ENCODE measurements around the gene RBM10.

Gene RBM10

GRCh38 chrX:47200385-47201150 lies 55.5 kb downstream of the RBM10 start:
- DNase-seq = no peak

DNA sequence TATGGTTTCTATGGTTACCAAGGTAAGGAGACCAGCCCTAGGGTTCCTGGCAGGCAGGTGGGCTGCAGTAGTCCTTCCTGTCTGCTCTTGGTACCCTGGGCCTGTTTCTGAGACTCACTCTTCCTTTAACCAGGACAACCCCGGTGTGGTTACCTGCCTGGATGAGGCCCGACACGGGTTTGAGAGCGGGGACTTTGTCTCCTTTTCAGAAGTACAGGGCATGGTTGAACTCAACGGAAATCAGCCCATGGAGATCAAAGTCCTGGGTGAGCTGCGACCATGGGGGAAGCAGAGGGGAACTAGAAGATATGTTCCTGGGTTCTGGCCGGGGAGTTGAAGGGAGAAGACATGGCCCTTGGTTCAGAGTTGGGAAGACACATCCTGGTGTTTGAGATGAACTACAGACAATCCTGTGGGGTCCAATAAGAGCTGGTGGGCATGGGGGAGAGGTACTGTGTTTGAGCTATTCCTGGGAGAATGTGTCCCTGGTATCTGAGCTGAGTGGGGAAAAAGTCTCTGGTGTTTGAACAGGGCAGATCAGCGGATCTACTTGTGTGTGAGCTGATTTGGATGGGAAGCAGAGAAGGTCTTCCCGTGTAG lies 56.4 kb downstream of the RBM10 start:
- DNase-seq = no peak

DNA sequence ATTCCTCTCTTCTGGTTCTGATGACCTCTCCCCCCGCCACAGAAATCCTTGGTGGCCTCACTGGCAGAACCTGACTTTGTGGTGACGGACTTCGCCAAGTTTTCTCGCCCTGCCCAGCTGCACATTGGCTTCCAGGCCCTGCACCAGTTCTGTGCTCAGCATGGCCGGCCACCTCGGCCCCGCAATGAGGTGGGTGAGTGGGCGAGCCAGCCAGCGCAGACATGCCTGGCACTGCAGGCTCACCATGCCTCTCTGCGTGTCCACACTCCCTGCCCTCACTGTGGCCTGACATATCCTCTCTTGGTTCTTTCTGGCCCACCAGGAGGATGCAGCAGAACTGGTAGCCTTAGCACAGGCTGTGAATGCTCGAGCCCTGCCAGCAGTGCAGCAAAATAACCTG lies 57.3 kb downstream of the RBM10 start:
- DNase-seq = no peak

GRCh38 chrX:47202877-47203276 lies 57.9 kb downstream of the RBM10 start:
- DNase-seq = no peak

DNA sequence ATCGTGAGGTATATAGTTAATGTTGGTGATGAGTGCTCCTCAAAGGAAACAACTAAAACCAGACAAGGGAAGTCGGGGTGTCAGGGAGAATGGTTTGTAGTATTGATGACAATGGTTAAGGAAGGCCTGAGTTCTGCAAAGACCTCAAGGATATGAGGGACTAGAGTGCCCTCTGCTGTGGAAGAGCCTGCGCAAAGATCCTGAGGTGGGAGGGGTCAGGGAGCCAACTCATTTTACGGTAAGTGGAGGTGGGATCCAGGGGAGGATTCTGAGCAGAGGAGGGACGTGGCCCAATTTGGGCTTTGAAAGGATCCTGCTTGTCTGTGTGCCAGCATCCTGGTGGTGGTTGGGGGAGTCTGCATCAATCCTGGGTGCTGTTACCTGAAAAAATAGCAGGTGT lies 59.9 kb downstream of the RBM10 start:
- DNase-seq = no peak

DNA sequence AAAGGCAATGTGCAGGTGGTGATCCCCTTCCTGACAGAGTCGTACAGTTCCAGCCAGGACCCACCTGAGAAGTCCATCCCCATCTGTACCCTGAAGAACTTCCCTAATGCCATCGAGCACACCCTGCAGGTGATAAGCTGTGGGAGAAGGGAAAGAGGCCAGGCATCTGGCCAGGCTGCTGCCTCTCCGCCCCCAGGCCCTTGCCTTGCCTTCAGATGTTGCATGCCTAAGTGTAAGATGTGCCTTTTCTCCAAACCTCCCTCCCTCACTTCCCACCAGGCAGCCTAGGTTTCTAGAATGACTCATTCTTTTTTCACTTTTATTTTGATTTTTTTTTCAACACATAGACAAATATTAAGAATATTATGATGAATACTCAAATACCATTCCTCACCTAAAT lies 61.3 kb downstream of the RBM10 start:
- no peak for DNase-seq

GRCh38 chrX:47208108-47208507 lies 63.1 kb downstream of the RBM10 start:
- no peak for DNase-seq

GRCh38 chrX:47209508-47210238 lies 64.7 kb downstream of the RBM10 start:
- no peak for DNase-seq

GRCh38 chrX:47210661-47211425 lies 65.8 kb downstream of the RBM10 start:
- DNase-seq = no peak

DNA sequence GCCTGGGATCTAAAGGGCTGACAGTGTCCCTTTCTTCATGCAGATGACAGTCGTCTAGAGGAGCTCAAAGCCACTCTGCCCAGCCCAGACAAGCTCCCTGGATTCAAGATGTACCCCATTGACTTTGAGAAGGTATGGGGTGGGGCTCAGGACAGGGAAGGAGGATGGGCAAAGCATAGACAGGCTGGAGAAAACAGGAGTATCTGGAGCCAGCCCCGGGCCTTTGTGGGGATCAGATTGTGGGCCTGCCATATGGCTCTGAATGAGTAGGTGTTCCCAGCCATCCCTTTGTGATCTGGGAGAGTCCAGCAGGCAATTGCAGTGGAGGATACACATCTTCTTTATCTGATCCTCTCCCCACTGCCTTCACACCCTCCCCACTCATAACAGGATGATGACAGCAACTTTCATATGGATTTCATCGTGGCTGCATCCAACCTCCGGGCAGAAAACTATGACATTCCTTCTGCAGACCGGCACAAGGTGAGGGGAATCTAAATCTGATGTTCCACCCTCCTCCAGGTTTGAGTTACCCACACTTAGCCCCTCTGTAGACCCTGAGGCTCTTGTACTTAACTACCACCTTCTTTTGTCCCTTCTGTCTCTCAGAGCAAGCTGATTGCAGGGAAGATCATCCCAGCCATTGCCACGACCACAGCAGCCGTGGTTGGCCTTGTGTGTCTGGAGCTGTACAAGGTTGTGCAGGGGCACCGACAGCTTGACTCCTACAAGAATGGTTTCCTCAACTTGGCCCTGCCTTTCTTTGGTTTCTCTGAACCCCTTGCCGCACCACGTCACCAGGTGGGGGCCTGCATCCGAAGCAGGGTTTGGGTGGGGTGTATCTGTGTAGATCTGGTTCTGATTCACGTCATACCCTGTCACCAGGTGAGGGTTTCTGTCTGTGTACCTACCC lies 67.6 kb downstream of the RBM10 start:
- no peak for DNase-seq

DNA sequence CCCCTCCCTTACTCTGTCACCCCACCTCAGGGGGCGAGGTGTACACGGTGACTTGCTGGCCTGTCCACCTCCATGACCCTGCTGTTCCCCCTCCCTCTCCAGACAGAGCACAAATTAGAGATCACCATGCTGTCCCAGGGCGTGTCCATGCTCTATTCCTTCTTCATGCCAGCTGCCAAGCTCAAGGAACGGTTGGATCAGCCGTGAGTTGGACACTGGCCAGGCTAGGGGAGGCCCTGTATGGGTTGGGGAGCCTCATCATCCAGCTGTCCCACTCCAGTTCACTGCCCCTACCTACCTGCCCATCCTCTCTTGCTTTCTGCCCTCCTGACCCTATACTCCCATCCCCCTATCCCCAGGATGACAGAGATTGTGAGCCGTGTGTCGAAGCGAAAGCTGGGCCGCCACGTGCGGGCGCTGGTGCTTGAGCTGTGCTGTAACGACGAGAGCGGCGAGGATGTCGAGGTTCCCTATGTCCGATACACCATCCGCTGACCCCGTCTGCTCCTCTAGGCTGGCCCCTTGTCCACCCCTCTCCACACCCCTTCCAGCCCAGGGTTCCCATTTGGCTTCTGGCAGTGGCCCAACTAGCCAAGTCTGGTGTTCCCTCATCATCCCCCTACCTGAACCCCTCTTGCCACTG lies 69.5 kb downstream of the RBM10 start:
- no peak for DNase-seq

- DNase-seq = no peak
Measured at GRCh38 chrX:47215291-47215900, 70.4 kb downstream of the RBM10 start.

DNA sequence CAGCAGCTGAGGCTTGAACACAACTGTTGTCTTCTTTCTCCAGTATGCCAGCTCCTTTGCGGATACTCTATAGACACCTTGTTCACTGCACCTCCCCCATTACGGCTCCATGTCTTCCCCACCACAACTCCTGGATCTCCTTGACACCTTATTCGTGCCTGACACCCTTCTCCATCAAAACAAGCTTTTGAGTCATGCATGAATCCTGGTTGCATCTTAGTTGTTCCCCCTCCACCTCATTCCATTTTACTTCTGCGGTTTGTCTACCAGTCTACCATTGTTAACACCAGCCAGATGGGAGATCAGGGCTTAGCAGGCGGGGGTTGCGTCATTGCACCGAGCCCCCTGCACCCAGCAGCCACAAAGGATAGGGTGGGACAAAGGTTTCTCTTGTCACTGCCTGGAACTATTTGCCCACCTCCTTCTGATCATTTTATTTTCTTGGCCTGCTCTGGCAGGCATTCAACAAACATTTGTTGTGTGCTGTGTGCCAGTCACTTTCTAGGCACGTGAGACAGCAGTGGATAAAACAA lies 71.4 kb downstream of the RBM10 start:
- DNase-seq = no peak

- no peak for DNase-seq
Measured at GRCh38 chrX:47217121-47217851, 72.3 kb downstream of the RBM10 start.

DNA sequence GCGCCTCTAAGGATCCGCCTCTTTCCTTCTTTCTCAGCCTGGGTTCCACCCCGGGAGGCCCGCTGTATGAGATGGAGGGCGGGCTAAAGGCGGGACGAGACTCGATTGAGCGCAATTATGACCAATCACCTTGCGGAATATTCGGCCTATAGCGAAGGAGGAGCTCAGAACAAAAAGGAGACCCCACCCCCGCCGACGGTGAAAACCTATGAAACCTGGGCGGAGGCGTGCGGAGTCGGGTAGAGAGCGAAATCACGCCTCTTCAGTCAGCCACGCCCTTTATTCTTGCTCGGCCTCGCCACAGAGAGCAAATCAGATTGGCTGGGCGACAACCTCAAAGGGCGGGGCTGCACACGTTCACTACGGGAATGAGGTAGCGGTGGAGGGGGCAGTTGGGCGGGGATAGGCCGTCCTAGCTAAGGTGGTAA lies 72.8 kb downstream of the RBM10 start:
- peak; percentile 98 for DNase-seq

DNA sequence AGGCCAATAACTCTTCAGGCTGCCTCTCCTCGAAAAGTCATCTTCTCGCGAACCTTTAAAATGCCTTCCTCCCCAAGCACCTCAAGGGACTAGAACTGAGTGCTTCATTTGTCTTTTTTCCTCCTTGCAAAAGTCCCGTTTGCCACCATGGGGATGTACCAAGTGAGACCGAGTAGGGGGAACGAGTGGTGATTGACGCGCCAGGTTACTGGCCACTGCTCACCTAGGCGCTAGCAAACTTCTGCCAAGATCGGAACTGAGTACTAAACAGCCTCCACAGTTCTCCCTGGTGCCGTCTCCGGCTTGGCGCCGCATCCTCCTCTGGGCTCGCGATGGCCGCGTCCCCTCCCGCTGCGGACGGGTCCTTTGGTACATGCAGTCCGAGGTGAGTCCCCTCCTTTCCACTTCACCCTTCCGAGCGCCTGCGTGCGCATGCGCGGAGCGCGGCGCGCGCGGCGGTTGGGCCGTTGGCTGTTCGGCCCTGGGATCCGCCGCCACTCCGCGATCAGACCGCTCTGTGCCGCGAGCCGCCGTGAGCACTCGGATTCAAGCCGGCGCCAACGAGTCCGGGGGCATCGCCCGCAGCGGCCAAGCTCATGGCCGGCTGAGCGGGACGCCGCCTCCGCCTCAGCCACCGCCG lies 73.4 kb downstream of the RBM10 start, which contains the start of gene CDK16:
Gene CDK16 (plus strand): TSS at position 402 of the 640 bp plus-strand sequence. CDS start 4,877 bp downstream, outside the sequence.
- peak; percentile 65 for DNase-seq

DNA sequence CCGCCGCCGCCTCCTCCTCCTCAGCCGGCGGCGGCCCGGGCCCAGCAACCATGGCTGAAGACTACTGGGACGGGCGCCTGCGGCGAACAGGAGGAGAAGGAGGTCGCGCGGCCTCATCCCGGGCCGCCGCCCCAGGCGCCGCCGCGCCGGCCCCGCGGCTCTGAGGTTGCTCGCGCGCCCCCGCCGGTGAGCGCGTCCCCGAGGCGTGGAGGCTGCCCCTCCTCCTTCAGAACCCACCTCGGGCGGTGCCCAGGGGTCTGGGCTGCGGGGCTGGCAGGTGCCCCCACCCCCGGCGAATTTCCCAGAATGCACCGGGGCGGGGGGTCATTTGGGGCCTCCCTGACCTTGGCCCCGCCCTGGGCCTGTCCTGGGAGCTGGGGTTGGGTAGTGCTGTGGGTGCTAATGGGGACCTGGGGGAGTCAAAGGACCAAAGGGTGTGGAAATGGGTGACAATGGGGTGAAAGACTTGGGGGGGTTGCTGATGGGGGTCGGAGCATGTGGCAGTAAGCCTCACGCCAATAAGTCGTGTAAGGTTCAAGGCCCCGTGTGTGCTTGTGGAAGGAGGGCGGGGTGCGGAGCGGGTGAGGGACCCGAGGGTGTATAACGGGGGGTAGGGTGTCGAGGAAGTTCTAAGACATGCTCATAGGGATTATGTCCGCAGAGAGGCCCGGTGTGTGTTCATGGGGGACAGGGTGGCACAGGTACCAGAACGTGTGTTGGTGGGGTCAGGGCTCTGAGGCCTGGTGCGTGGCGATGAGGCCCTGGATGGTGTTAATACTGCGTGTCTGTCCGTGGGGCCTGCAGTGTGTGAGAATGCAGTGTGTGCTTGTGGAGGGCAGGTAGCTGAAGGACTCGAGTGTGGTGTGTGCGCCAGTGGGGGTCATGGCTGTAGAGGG lies 74.1 kb downstream of the RBM10 start:
- no peak for DNase-seq

DNA sequence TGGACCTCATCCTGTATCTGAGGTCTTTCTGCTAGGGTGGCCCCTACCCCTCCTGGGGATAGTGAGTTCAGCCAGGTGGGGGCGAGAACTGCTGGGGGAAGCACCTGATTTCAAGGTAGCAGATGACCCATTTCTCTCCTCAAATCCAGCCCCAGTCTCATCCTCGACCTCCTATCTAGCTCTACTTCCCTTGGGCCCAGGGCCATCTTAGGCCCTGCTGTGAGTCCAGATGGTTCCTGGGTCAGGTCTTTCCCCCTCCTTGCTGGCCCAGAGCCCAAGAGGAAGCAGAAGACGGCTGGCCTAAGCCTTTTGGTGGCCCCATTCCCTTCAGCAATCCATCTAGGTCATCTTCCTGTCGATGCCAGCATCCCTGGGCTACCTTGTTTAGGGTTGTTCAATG lies 76.7 kb downstream of the RBM10 start:
- no peak for DNase-seq

Measured in NCI-H1694 treated with DMSO at 0.1 percent for 48 hours (cell line).